BLaER1 treated with 17β-estradiol and CSF1 and Interleukin-3, amounts not matched to agents 10 nM and 100 nM (cell line): ENCODE data around the gene TFIP11.
A peak's percentile ranks its signal among the peaks of the same experiment; 100 is the strongest.

ENCODE experiments used
- H3K27ac ChIP-seq, 11 experiments: shearing (Covaris generic); formaldehyde crosslinking; 2 replicates each; pipeline ENCODE4 v1.8.1; 2022
- H3K27me3 ChIP-seq, 11 experiments: shearing (Covaris generic); formaldehyde crosslinking; 2 replicates each; pipeline ENCODE4 v1.8.1; 2022
- H3K36me3 ChIP-seq, 11 experiments: shearing (Covaris generic); formaldehyde crosslinking; 2 replicates each; pipeline ENCODE4 v1.8.1; 2022
- H3K4me1 ChIP-seq, 10 experiments: shearing (Covaris generic); formaldehyde crosslinking; 2 replicates each; pipeline ENCODE4 v1.8.1; 2022
- H3K4me2 ChIP-seq, 11 experiments: shearing (Covaris generic); formaldehyde crosslinking; 2 replicates each; pipeline ENCODE4 v1.8.1; 2022
- H3K4me3 ChIP-seq, 10 experiments: shearing (Covaris generic); formaldehyde crosslinking; 2 replicates each; pipeline ENCODE4 v1.8.1; 2022
- H3K9ac ChIP-seq, 11 experiments: shearing (Covaris generic); formaldehyde crosslinking; 2 replicates each; pipeline ENCODE4 v1.8.1; 2022
- H3K9me3 ChIP-seq, 11 experiments: shearing (Covaris generic); formaldehyde crosslinking; replicated peaks in 1 of 11; 2 replicates each; pipeline ENCODE4 v1.8.1; 2022
- H4K20me1 ChIP-seq, 11 experiments: shearing (Covaris generic); formaldehyde crosslinking; 2 replicates each; pipeline ENCODE4 v1.8.1; 2022
- Cebpa-rat ChIP-seq, 11 experiments: shearing (Covaris generic); IDR thresholded peaks; 2 replicates each; pipeline ENCODE4 v1.8.1; 2022

The TFIP11 gene

GRCh38 chr22:26484360-26484706, 27.9 kb downstream of the TFIP11 start:
- no peaks in the 10 kb centered on the region for H3K27me3 ChIP-seq
- peaks cover 65 to 90% (median 84%) of the 10 kb centered on the region in 10 experiments for H3K4me1 ChIP-seq
- H4K20me1 ChIP-seq, result no peaks in the 10 kb centered on the region; a peak in 1 of 22 replicates
- H3K4me2 ChIP-seq, result peak overlapping the region; percentile 73 to 96 (median 90)
- peak overlapping the region; percentile 85 to 97 (median 91); a peak in 21 of 22 replicates for H3K27ac ChIP-seq
- H3K4me3 ChIP-seq, result peak overlapping the region; percentile 73 to 95 (median 76)
- H3K9ac ChIP-seq, result peak overlapping the region; percentile 85 to 92 (median 90)
- no peak for TF ChIP-seq Cebpa-rat (IDR thresholded peaks at IDR 0.05)
- peaks cover 0 to 27% (median 14%) of the 10 kb centered on the region in 11 experiments; a peak in 16 of 22 replicates for H3K36me3 ChIP-seq
- H3K9me3 ChIP-seq, result no peaks in the 10 kb centered on the region

GRCh38 chr22:26483439-26484359, 28.6 kb downstream of the TFIP11 start, which contains the start of the genes HPS4 and SRRD:
HPS4 (minus strand) TSS chr22:26483783; CDS start chr22:26481762, 2,021 bp downstream.
SRRD (plus strand) TSS chr22:26483877; CDS start chr22:26483891, 14 bp downstream.
- H3K27ac ChIP-seq, result peak within 1 kb of the TSS; percentile 85 to 97 (median 91)
- peak within 1 kb of the TSS; percentile 85 to 92 (median 90) for H3K9ac ChIP-seq
- H3K36me3 ChIP-seq, result peaks cover 0 to 21% (median 9%) of the 10 kb centered on the region in 11 experiments; a peak in 15 of 22 replicates
- H3K27me3 ChIP-seq, result no peaks in the 10 kb centered on the region
- no peaks in the 10 kb centered on the region for H3K9me3 ChIP-seq
- H4K20me1 ChIP-seq, result no peaks in the 10 kb centered on the region; a peak in 1 of 22 replicates
- peaks cover 58 to 90% (median 79%) of the 10 kb centered on the region in 10 experiments for H3K4me1 ChIP-seq
- peak within 1 kb of the TSS; percentile 92 to 98 (median 96) for H3K4me2 ChIP-seq
- TF ChIP-seq Cebpa-rat (IDR thresholded peaks at IDR 0.05), result no peak
- H3K4me3 ChIP-seq, result peak within 1 kb of the TSS; percentile 73 to 95 (median 76)

- H3K27me3 ChIP-seq, result no peaks in the 10 kb centered on the region
- peak overlapping the region; percentile 85 to 92 (median 90) for H3K9ac ChIP-seq
- H3K36me3 ChIP-seq, result peaks cover 0 to 14% (median 5%) of the 10 kb centered on the region in 11 experiments; a peak in 14 of 22 replicates
- H3K4me2 ChIP-seq, result peak overlapping the region; percentile 92 to 98 (median 96)
- no peaks in the 10 kb centered on the region for H3K9me3 ChIP-seq
- H3K27ac ChIP-seq, result peak overlapping the region; percentile 85 to 97 (median 91)
- H3K4me1 ChIP-seq, result peaks cover 52 to 90% (median 78%) of the 10 kb centered on the region in 10 experiments
- no peaks in the 10 kb centered on the region; a peak in 1 of 22 replicates for H4K20me1 ChIP-seq
- peak overlapping the region; percentile 73 to 95 (median 76) for H3K4me3 ChIP-seq
- TF ChIP-seq Cebpa-rat (IDR thresholded peaks at IDR 0.05), result no peak
Measured at GRCh38 chr22:26483043-26483438, 29.2 kb downstream of the TFIP11 start.

GRCh38 chr22:26482161-26482560, 30.1 kb downstream of the TFIP11 start:
- H3K9ac ChIP-seq, result peak overlapping the region; percentile 85 to 92 (median 90); a peak in 21 of 22 replicates
- peak overlapping the region; percentile 85 to 97 (median 91); a peak in 21 of 22 replicates for H3K27ac ChIP-seq
- H3K9me3 ChIP-seq, result no peaks in the 10 kb centered on the region
- H3K36me3 ChIP-seq, result peaks cover 0 to 23% (median 0%) of the 10 kb centered on the region in 11 experiments; a peak in 5 of 22 replicates
- H3K27me3 ChIP-seq, result no peaks in the 10 kb centered on the region
- peak overlapping the region; percentile 92 to 98 (median 96) for H3K4me2 ChIP-seq
- peak overlapping the region; percentile 73 to 95 (median 76) for H3K4me3 ChIP-seq
- peaks cover 43 to 90% (median 78%) of the 10 kb centered on the region in 10 experiments for H3K4me1 ChIP-seq
- peaks cover 0 to 5% (median 0%) of the 10 kb centered on the region in 11 experiments; a peak in 2 of 22 replicates for H4K20me1 ChIP-seq
- no peak for TF ChIP-seq Cebpa-rat (IDR thresholded peaks at IDR 0.05)

- H3K9ac ChIP-seq, result peak overlapping the region; percentile 85 to 92 (median 90)
- peak overlapping the region; percentile 92 to 98 (median 96) for H3K4me2 ChIP-seq
- no peak for TF ChIP-seq Cebpa-rat (IDR thresholded peaks at IDR 0.05)
- H3K4me3 ChIP-seq, result peak overlapping the region; percentile 73 to 95 (median 76)
- H3K27ac ChIP-seq, result peak overlapping the region; percentile 85 to 97 (median 91); a peak in 21 of 22 replicates
- H4K20me1 ChIP-seq, result peaks cover 0 to 7% (median 0%) of the 10 kb centered on the region in 11 experiments; a peak in 2 of 22 replicates
- H3K36me3 ChIP-seq, result peaks cover 0 to 27% (median 3%) of the 10 kb centered on the region in 11 experiments; a peak in 6 of 22 replicates
- peaks cover 38 to 90% (median 78%) of the 10 kb centered on the region in 10 experiments for H3K4me1 ChIP-seq
- H3K27me3 ChIP-seq, result no peaks in the 10 kb centered on the region
- no peaks in the 10 kb centered on the region for H3K9me3 ChIP-seq
Measured at GRCh38 chr22:26481694-26482093, 30.6 kb downstream of the TFIP11 start.

- peak in 1 of 11 experiments; percentile 29; a peak in 1 of 22 replicates for TF ChIP-seq Cebpa-rat (IDR thresholded peaks at IDR 0.05)
- peak overlapping the region; percentile 92 to 98 (median 96) for H3K4me2 ChIP-seq
- peaks cover 33 to 90% (median 78%) of the 10 kb centered on the region in 10 experiments for H3K4me1 ChIP-seq
- peaks cover 0 to 7% (median 0%) of the 10 kb centered on the region in 11 experiments; a peak in 2 of 22 replicates for H4K20me1 ChIP-seq
- peak overlapping the region; percentile 85 to 92 (median 90) for H3K9ac ChIP-seq
- peak overlapping the region in 10 of 11 experiments; percentile 85 to 97 (median 92); a peak in 21 of 22 replicates for H3K27ac ChIP-seq
- peaks cover 0 to 32% (median 8%) of the 10 kb centered on the region in 11 experiments; a peak in 10 of 22 replicates for H3K36me3 ChIP-seq
- H3K4me3 ChIP-seq, result peak overlapping the region; percentile 73 to 95 (median 76)
- no peaks in the 10 kb centered on the region for H3K9me3 ChIP-seq
- no peaks in the 10 kb centered on the region for H3K27me3 ChIP-seq
Measured at GRCh38 chr22:26481112-26481693, 31.1 kb downstream of the TFIP11 start.

- Histone ChIP-seq H3K4me1 (peaks cover 27 to 90% (median 78%) of the 10 kb centered on the region in 10 experiments), H3K9ac (peak overlapping the region; percentile 85 to 92 (median 90)), H4K20me1 (peaks cover 0 to 7% (median 0%) of the 10 kb centered on the region in 11 experiments; a peak in 2 of 22 replicates), H3K9me3 (no peaks in the 10 kb centered on the region), H3K36me3 (peaks cover 0 to 39% (median 12%) of the 10 kb centered on the region in 11 experiments; a peak in 14 of 22 replicates), H3K27ac (peak overlapping the region; percentile 48 to 97 (median 91); a peak in 21 of 22 replicates), H3K4me2 (peak overlapping the region; percentile 92 to 98 (median 96)), H3K27me3 (no peaks in the 10 kb centered on the region), H3K4me3 (peak overlapping the region; percentile 73 to 95 (median 76))
- TF ChIP-seq Cebpa-rat (IDR thresholded peaks at IDR 0.05), result no peak
Measured at GRCh38 chr22:26480611-26480932, 31.7 kb downstream of the TFIP11 start.
